Dendritic cell treated with granulocyte-macrophage colony-stimulating factor and Interleukin-4, amounts not matched to agents 40 ng/mL and 50 ng/mL, for 4 days (primary cell): ENCODE measurements around the gene SECISBP2.

Source experiments
- H3K27ac Mint-ChIP-seq: one replicate; pipeline ENCODE4 v1.8.0; 2022; ENCODE audit warnings: mild to moderate bottlenecking, mixed read lengths
- H3K27me3 Mint-ChIP-seq: one replicate; pipeline ENCODE4 v1.8.0; 2022; ENCODE audit warnings: mild to moderate bottlenecking, mixed read lengths
- H3K36me3 Mint-ChIP-seq: one replicate; pipeline ENCODE4 v1.8.0; 2022; ENCODE audit warnings: low read depth, mixed read lengths
- H3K4me1 Mint-ChIP-seq: one replicate; pipeline ENCODE4 v1.8.0; 2022; ENCODE audit warnings: low read depth, mixed read lengths
- H3K4me3 Mint-ChIP-seq: one replicate; pipeline ENCODE4 v1.8.0; 2022; ENCODE audit warnings: mild to moderate bottlenecking, moderate library complexity, mixed read lengths
- H3K9me3 Mint-ChIP-seq: one replicate; pipeline ENCODE4 v1.8.0; 2022; ENCODE audit warnings: mixed read lengths
- intact Hi-C: fragments of 100-400 bp; cut with micrococcal nuclease; formaldehyde crosslinking; loops from one replicate; pipeline ENCODE4 v1.15.0; 2022

The SECISBP2 gene

GRCh38 chr9:89381308-89381609 lies 63.0 kb downstream of the SECISBP2 start:
- H3K4me1 Mint-ChIP-seq, result peaks cover 54% of the 10 kb centered on the region
- intact Hi-C loops, result no loop called here
- peaks cover 86% of the 10 kb centered on the region for H3K36me3 Mint-ChIP-seq
- no peak overlapping the region for H3K4me3 Mint-ChIP-seq
- H3K9me3 Mint-ChIP-seq, result no peaks in the 10 kb centered on the region
- H3K27me3 Mint-ChIP-seq, result no peaks in the 10 kb centered on the region
- H3K27ac Mint-ChIP-seq, result peak overlapping the region; percentile 37

GRCh38 chr9:89382026-89382986 lies 64.0 kb downstream of the SECISBP2 start:
- intact Hi-C loops, result no loop called here
- Mint-ChIP-seq H3K36me3 (peaks cover 86% of the 10 kb centered on the region), H3K4me3 (no peak overlapping the region), H3K9me3 (no peaks in the 10 kb centered on the region), H3K27ac (peak overlapping the region; percentile 8), H3K27me3 (no peaks in the 10 kb centered on the region), H3K4me1 (peaks cover 57% of the 10 kb centered on the region)

GRCh38 chr9:89383030-89383720 lies 64.9 kb downstream of the SECISBP2 start:
- intact Hi-C loops, result no loop called here
- Mint-ChIP-seq H3K9me3 (no peaks in the 10 kb centered on the region), H3K4me3 (no peak overlapping the region), H3K27ac (no peak overlapping the region), H3K4me1 (peaks cover 61% of the 10 kb centered on the region), H3K36me3 (peaks cover 82% of the 10 kb centered on the region), H3K27me3 (no peaks in the 10 kb centered on the region)

- H3K4me3 Mint-ChIP-seq, result no peak overlapping the region
- no peak overlapping the region for H3K27ac Mint-ChIP-seq
- H3K36me3 Mint-ChIP-seq, result peaks cover 82% of the 10 kb centered on the region
- intact Hi-C loops, result no loop called here
- H3K27me3 Mint-ChIP-seq, result no peaks in the 10 kb centered on the region
- H3K4me1 Mint-ChIP-seq, result peaks cover 65% of the 10 kb centered on the region
- H3K9me3 Mint-ChIP-seq, result no peaks in the 10 kb centered on the region
Measured at GRCh38 chr9:89383721-89384300, 65.5 kb downstream of the SECISBP2 start.

DNA sequence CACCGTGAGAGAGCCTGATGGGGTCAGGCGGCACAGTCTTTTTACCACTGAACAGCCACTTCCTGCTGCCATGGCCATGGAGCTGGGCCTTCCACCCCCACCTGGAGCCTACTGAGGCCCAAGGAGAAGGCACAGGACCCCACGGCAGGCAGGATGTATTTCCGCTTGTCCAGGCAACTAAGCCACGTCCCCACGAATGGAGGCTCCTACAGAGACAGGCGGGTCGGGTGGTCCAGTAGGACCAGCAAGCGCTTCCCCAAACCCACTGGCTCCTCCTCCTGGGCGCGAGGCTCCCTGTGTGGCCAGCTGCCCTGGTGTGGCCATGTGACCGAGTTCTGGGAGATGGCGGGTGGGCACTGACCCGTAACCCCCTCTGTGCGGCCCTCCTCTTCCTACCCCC lies 66.5 kb downstream of the SECISBP2 start:
- Mint-ChIP-seq H3K27ac (no peak overlapping the region), H3K4me3 (no peak overlapping the region), H3K9me3 (no peaks in the 10 kb centered on the region), H3K36me3 (peaks cover 87% of the 10 kb centered on the region), H3K27me3 (no peaks in the 10 kb centered on the region), H3K4me1 (peaks cover 65% of the 10 kb centered on the region)
- intact Hi-C loops, result loop anchor here (5.0 kb wide), 1 partner anchor 58 kb away; no protein-coding TSS in a partner anchor

DNA sequence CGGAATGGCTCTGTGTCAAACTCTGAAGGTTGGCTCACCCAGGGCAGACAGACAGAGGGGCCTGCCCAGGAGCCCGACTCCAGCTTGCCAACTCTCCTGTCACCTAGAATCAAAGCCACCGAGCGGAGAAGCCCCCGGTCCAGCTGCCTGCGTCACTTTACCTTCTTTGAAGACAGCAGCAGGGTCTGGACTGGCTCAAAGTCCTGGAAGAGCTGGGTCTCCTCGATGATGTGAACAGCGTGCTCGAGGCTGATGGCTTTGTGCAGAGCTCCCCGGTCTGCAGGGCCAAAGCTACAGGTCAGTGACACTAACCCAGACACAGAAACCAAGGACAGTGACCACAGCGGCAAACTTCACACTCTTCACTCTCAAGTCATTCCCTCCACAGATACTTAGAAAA lies 67.9 kb downstream of the SECISBP2 start:
- Mint-ChIP-seq H3K9me3 (no peaks in the 10 kb centered on the region), H3K27ac (no peak overlapping the region), H3K27me3 (no peaks in the 10 kb centered on the region), H3K4me1 (peaks cover 55% of the 10 kb centered on the region), H3K36me3 (peaks cover 96% of the 10 kb centered on the region), H3K4me3 (no peak overlapping the region)
- intact Hi-C loops, result loop anchor here (5.0 kb wide), 1 partner anchor 56 kb away; no protein-coding TSS in a partner anchor

DNA sequence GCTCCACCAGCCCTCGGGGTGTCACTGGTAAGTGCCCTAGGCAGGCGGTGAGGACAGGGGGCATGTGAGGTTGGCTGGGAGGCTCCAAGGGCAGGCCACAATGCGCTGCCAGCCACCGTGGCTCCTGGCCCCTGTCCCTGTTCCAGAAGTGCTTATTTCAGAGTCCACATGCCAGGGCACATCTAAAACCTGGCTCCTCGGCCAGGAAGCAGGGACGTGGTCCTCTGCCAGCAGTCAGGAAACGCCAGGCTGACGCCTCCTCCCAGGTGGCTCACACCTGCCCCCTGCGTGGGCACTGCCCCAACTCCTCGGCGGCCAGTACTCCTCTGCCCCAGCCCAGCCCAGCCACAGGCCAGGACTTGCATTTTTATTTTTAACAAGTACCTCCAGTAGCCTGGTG lies 68.5 kb downstream of the SECISBP2 start:
- peaks cover 96% of the 10 kb centered on the region for H3K36me3 Mint-ChIP-seq
- H3K27ac Mint-ChIP-seq, result peak overlapping the region; percentile 78
- no peaks in the 10 kb centered on the region for H3K9me3 Mint-ChIP-seq
- H3K4me3 Mint-ChIP-seq, result no peak overlapping the region
- peaks cover 51% of the 10 kb centered on the region for H3K4me1 Mint-ChIP-seq
- intact Hi-C loops, result loop anchor here (5.0 kb wide), 1 partner anchor 56 kb away; no protein-coding TSS in a partner anchor
- no peaks in the 10 kb centered on the region for H3K27me3 Mint-ChIP-seq

GRCh38 chr9:89387197-89387849 lies 69.0 kb downstream of the SECISBP2 start:
- Mint-ChIP-seq H3K36me3 (peaks cover 96% of the 10 kb centered on the region), H3K27me3 (no peaks in the 10 kb centered on the region), H3K4me1 (peaks cover 51% of the 10 kb centered on the region), H3K27ac (peak overlapping the region; percentile 78), H3K9me3 (no peaks in the 10 kb centered on the region), H3K4me3 (no peak overlapping the region)
- intact Hi-C loops, result loop anchor here (5.0 kb wide), 1 partner anchor 55 kb away; no protein-coding TSS in a partner anchor

DNA sequence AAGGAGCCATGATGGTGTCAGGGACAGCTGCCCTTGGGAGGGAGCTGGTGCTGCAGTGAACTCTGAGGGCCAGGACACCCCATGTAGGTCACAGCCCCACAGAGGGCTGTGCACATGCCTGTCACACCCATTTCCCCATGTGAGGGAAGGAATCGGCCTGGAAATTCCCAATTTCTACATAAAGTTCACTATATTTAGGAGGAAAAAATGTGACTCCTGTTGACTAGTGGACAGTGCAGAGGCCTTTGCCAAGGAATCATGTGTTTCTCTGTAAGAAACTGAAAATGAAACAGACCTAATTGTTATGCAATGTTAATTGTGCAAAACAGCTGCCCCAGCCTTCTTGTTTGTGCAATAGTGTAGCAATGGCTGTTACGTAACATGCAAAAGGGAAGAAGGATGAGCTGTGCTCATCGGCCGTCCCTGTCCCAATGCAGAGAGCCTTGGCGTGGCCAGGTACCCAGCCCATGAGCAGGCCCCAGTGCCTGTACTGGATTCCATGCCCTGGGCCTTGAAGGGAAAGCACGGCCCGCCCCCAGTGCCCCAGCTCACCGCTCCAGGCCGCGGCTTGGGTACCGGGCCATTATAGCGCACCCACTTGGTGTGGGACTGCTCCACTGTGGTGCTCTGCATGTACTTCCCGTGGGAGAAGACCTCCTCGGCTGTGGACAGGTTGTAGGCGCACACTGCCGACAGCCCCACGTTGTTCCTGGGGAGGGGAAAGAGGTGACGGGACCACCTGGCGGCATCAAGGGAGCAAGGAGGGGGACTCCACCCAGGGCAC lies 70.0 kb downstream of the SECISBP2 start:
- Mint-ChIP-seq H3K27me3 (no peaks in the 10 kb centered on the region), H3K4me3 (peak overlapping the region; percentile 9), H3K4me1 (peaks cover 50% of the 10 kb centered on the region), H3K36me3 (peaks cover 96% of the 10 kb centered on the region), H3K9me3 (no peaks in the 10 kb centered on the region), H3K27ac (peak overlapping the region; percentile 78)
- intact Hi-C loops, result loop anchor here (1.0 to 5.0 kb wide), 2 partner anchors 13 to 54 kb away; no protein-coding TSS in a partner anchor

- Mint-ChIP-seq H3K27ac (peak overlapping the region; percentile 78), H3K36me3 (peaks cover 96% of the 10 kb centered on the region)
- intact Hi-C loops, result loop anchor here (1.0 to 5.0 kb wide), 2 partner anchors 12 to 53 kb away; no protein-coding TSS in a partner anchor
Measured at GRCh38 chr9:89388868-89389177, 70.5 kb downstream of the SECISBP2 start.

DNA sequence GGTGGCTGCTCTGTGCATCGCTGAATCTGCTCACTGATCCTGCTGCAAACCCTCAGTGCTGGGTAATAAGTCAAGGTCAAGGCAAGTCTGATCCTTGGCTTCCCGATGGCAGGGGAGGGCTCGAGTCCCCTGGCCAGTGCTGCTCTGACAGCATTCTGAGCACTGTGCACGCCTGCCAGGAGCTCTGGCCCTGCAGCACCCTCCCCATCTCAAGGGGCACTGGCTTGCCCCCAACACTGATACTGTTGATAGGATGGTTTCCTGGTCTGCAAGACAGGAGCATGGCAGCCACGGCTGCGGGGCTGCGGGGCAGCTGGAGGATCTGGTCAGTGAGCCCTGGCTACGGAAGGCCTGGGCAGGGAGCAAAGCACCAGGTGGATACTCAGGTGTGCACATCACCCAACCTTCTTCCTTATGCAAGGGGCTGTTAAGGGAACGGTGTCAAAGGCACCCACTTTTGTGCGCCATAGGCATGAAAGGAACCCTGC lies 71.8 kb downstream of the SECISBP2 start:
- Mint-ChIP-seq H3K27me3 (no peaks in the 10 kb centered on the region), H3K36me3 (peaks cover 96% of the 10 kb centered on the region), H3K4me3 (no peak overlapping the region), H3K27ac (no peak overlapping the region), H3K9me3 (no peaks in the 10 kb centered on the region), H3K4me1 (peaks cover 47% of the 10 kb centered on the region)
- intact Hi-C loops, result no loop called here

More at GRCh38 chr9:89388868-89389177, 70.5 kb downstream of the SECISBP2 start:
- H3K27me3 Mint-ChIP-seq, result no peaks in the 10 kb centered on the region
- no peak overlapping the region for H3K4me3 Mint-ChIP-seq
- H3K4me1 Mint-ChIP-seq, result peaks cover 47% of the 10 kb centered on the region
- no peaks in the 10 kb centered on the region for H3K9me3 Mint-ChIP-seq

DNA sequence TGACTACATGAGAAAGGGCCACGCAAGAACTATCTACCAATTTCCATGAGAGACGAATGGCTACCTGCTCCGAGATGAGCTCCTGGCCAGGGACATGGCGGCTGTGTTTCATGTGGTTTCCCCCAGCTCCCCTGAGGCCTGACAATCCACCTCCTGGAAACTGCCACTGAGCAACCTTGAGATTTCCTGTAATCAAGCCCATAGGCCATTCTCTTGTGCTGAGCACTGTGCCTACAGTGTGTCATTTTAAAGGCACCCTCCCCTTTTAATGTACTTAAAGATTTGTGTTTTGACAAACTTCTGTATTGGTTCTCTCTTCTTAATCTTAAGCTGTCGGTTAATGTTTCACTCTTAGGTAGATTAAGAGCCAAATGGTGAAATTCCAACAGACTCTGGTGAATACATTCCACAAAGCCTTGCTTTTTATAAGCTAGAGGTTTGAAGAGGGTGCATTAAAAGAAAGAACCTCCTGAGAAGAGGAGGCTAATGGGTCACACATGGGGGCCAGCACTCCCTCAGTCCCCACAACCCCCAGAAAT lies 72.3 kb downstream of the SECISBP2 start:
- intact Hi-C loops, result no loop called here
- H3K36me3 Mint-ChIP-seq, result peaks cover 96% of the 10 kb centered on the region
- H3K4me1 Mint-ChIP-seq, result peaks cover 47% of the 10 kb centered on the region
- H3K9me3 Mint-ChIP-seq, result no peaks in the 10 kb centered on the region
- no peak overlapping the region for H3K4me3 Mint-ChIP-seq
- H3K27me3 Mint-ChIP-seq, result no peaks in the 10 kb centered on the region
- no peak overlapping the region for H3K27ac Mint-ChIP-seq

DNA sequence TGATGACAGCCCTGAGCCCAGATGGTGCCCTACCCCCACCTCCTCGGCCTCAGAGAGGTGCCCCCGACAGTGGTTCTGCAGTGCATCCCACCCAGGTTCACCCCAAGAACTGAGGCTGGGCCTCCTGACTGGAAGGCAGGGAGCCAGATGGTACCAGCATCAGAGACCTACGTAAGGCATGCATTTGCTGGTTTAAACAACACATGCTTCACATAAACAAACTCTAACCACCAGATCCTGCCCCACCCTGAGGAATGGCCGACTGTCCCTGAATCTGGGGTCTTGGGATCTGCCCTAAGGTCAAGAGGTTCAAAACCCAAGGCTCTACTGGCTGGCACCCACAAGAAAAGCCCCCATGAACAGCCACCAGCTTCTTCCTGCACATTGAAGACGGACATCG lies 73.3 kb downstream of the SECISBP2 start:
- intact Hi-C loops, result no loop called here
- Mint-ChIP-seq H3K27ac (no peak overlapping the region), H3K4me1 (peaks cover 47% of the 10 kb centered on the region), H3K9me3 (no peaks in the 10 kb centered on the region), H3K36me3 (peaks cover 96% of the 10 kb centered on the region), H3K4me3 (no peak overlapping the region), H3K27me3 (no peaks in the 10 kb centered on the region)
